Measurements from ENCODE around the gene SCFD2. TPM values are rescaled to one million over a fixed set of nuclear protein-coding genes. Genes with fewer than 3 reads are reported as not detected.
A peak's percentile ranks its signal among the peaks of the same experiment; 100 is the strongest.

Gene SCFD2
- total and polyA plus RNA-seq, 10 of the 15 experiments (the other 5 are each of a cell fraction or from before 2014, with no cell fraction given): 4.8 to 37.6 (median 24.9) TPM

DNA sequence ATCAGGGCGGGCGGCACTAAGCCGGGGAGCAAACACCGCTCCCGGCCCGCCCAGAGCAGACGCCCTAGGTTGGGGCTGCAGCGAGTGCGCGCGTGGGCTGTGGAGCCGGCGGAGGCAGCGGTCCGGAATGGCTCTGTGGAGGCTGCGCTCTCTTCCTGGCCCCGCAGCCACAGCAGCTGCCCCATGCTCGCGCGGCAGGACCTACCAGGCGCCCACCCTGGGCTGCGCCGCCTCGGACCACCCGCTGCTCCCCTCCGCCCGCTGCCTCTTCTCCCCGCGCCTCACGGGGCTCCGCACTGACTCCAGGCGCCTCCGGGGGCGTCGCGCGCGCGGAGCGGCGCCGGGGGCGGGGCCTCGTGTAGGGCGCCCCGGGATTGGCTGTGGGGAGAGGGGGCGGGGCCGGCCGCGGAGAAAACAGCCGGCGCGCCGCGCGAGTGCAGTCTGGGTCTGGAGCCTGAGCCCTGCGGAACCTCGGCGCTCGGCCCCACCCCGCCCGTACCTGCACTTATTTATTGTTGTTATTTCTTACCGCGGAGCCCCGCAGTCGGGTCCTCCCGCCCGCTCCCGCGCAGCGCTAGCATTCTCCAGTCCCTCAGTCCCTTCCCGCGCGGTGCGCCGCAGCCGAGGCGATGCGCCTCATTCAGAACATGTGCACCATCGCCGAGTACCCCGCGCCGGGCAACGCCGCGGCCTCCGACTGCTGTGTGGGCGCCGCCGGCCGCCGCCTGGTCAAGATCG is 503.8 kb downstream of the SCFD2 start, which contains the start of gene RASL11B (continued):
- TF ChIP-seq PBX3 (IDR thresholded peaks at IDR 0.05; ENCODE audit: insufficient replicate concordance, low read depth, low read length) (no peak), TAF1 (IDR thresholded peaks at IDR 0.05; ENCODE audit: borderline replicate concordance, low read depth, low read length) (peak; percentile 51; the same call in 1 of the 2 replicates), REST (IDR thresholded peaks at IDR 0.05; ENCODE audit: low read depth, low read length) (no peak), SPI1 (IDR thresholded peaks at IDR 0.05; ENCODE audit: borderline replicate concordance, insufficient read depth, low read depth, low read length) (no peak), NR2C1 (IDR thresholded peaks at IDR 0.05) (no peak), TCF3 (IDR thresholded peaks at IDR 0.05; ENCODE audit: borderline replicate concordance, insufficient read depth, low read depth, low read length) (no peak), PKNOX1 (IDR thresholded peaks at IDR 0.05) (no peak), STAT3 (IDR thresholded peaks at IDR 0.05; ENCODE audit: low read depth, low read length) (no peak), ASH2L (IDR thresholded peaks at IDR 0.05; ENCODE audit: borderline replicate concordance, low read depth) (no peak), YBX1 (IDR thresholded peaks at IDR 0.05) (no peak), ZNF24 (IDR thresholded peaks at IDR 0.05) (no peak), CBX5 (IDR thresholded peaks at IDR 0.05; ENCODE audit: low read depth) (no peak), MTA3 (IDR thresholded peaks at IDR 0.05; ENCODE audit: borderline replicate concordance, low read length) (no peak), RFX5 (IDR thresholded peaks at IDR 0.05; ENCODE audit: low read depth, low read length) (no peak), RB1 (IDR thresholded peaks at IDR 0.05; ENCODE audit: borderline replicate concordance) (0 out of 2 replicates have a peak, but pooled peaks have one; percentile 72), KDM1A (IDR thresholded peaks at IDR 0.05; ENCODE audit: borderline replicate concordance) (no peak), ZNF274 (IDR thresholded peaks at IDR 0.05; ENCODE audit: insufficient read depth, insufficient read length) (no peak), IKZF1 (conservative IDR thresholded peaks at IDR 0.05) (peak; percentile 55), HCFC1 (IDR thresholded peaks at IDR 0.05; ENCODE audit: low read length) (no peak), HDAC6 (IDR thresholded peaks at IDR 0.05; ENCODE audit: unreplicated experiment) (no peak), NFIC (IDR thresholded peaks at IDR 0.05; ENCODE audit: low read depth, low read length) (no peak), SUPT20H (IDR thresholded peaks at IDR 0.05; ENCODE audit: borderline replicate concordance, control insufficient read depth, low read depth, low read length) (no peak), CBFB (IDR thresholded peaks at IDR 0.05; ENCODE audit: low read depth) (no peak), SMAD1 (IDR thresholded peaks at IDR 0.05; ENCODE audit: low read depth, partially characterized antibody) (no peak)
- TF ChIP-seq, protein P1, sequence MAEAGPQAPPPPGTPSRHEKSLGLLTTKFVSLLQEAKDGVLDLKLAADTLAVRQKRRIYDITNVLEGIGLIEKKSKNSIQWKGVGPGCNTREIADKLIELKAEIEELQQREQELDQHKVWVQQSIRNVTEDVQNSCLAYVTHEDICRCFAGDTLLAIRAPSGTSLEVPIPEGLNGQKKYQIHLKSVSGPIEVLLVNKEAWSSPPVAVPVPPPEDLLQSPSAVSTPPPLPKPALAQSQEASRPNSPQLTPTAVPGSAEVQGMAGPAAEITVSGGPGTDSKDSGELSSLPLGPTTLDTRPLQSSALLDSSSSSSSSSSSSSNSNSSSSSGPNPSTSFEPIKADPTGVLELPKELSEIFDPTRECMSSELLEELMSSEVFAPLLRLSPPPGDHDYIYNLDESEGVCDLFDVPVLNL (IDR thresholded peaks at IDR 0.05; ENCODE audit: low read depth, low read length): 0 out of 2 replicates have a peak, but pooled peaks have one; percentile 33
